Measurements from ENCODE around the gene TH.

The TH gene

GRCh38 chr11:2149864-2150847, 21.5 kb downstream of the TH start:
- in situ Hi-C loops (cut with MboI; ENCODE audit: low sequenced_read_pairs), result loop anchor here (10.0 kb wide), 1 partner anchor 495 kb away; no protein-coding TSS in a partner anchor

GRCh38 chr11:2149460-2149859, 22.2 kb downstream of the TH start:
- in situ Hi-C loops (cut with MboI; ENCODE audit: low sequenced_read_pairs), result loop anchor here (10.0 kb wide), 1 partner anchor 495 kb away; no protein-coding TSS in a partner anchor

- in situ Hi-C loops (cut with MboI; ENCODE audit: low sequenced_read_pairs), result loop anchor here (10.0 kb wide), 1 partner anchor 494 kb away; no protein-coding TSS in a partner anchor
Measured at GRCh38 chr11:2148595-2148994, 23.0 kb downstream of the TH start.

GRCh38 chr11:2147391-2147790, 24.2 kb downstream of the TH start:
- in situ Hi-C loops (cut with MboI; ENCODE audit: low sequenced_read_pairs), result loop anchor here (10.0 kb wide), 1 partner anchor 493 kb away; no protein-coding TSS in a partner anchor

- in situ Hi-C loops (cut with MboI; ENCODE audit: low sequenced_read_pairs), result loop anchor here (10.0 kb wide), 1 partner anchor 491 kb away; no protein-coding TSS in a partner anchor
Measured at GRCh38 chr11:2146051-2146450, 25.6 kb downstream of the TH start.

- in situ Hi-C loops (cut with MboI; ENCODE audit: low sequenced_read_pairs), result loop anchor here (10.0 kb wide), 1 partner anchor 490 kb away; no protein-coding TSS in a partner anchor
Measured at GRCh38 chr11:2144544-2145248, 26.9 kb downstream of the TH start.

GRCh38 chr11:2143799-2144543, 27.6 kb downstream of the TH start:
- in situ Hi-C loops (cut with MboI; ENCODE audit: low sequenced_read_pairs), result loop anchor here (10.0 kb wide), 1 partner anchor 489 kb away; no protein-coding TSS in a partner anchor

- in situ Hi-C loops (cut with MboI; ENCODE audit: low sequenced_read_pairs), result loop anchor here (10.0 kb wide), 1 partner anchor 489 kb away; no protein-coding TSS in a partner anchor
Measured at GRCh38 chr11:2143477-2143798, 28.2 kb downstream of the TH start.

- in situ Hi-C loops (cut with MboI; ENCODE audit: low sequenced_read_pairs), result loop anchor here (10.0 kb wide), 1 partner anchor 488 kb away; no protein-coding TSS in a partner anchor
Measured at GRCh38 chr11:2142762-2143202, 28.8 kb downstream of the TH start.

- in situ Hi-C loops (cut with MboI; ENCODE audit: low sequenced_read_pairs), result loop anchor here (10.0 kb wide), 1 partner anchor 488 kb away; no protein-coding TSS in a partner anchor
Measured at GRCh38 chr11:2142300-2142759, 29.3 kb downstream of the TH start.

- in situ Hi-C loops (cut with MboI; ENCODE audit: low sequenced_read_pairs), result loop anchor here (10.0 kb wide), 1 partner anchor 486 kb away; no protein-coding TSS in a partner anchor
Measured at GRCh38 chr11:2140411-2141400, 30.9 kb downstream of the TH start.

GRCh38 chr11:2139621-2140337, 31.8 kb downstream of the TH start:
- in situ Hi-C loops (cut with MboI; ENCODE audit: low sequenced_read_pairs), result loop anchor here (10.0 kb wide), 1 partner anchor 485 kb away; no protein-coding TSS in a partner anchor

GRCh38 chr11:2139123-2139521, 32.5 kb downstream of the TH start, which contains the start of gene IGF2:
TSS of gene IGF2 (minus strand) at chr11:2139389. CDS start at chr11:2135523, 3,866 bp downstream.
- in situ Hi-C loops (cut with MboI; ENCODE audit: low sequenced_read_pairs), result no loop called here

- in situ Hi-C loops (cut with MboI; ENCODE audit: low sequenced_read_pairs), result no loop called here
Measured at GRCh38 chr11:2138431-2139122, 33.0 kb downstream of the TH start.

GRCh38 chr11:2138068-2138430, 33.6 kb downstream of the TH start:
- in situ Hi-C loops (cut with MboI; ENCODE audit: low sequenced_read_pairs), result no loop called here

GRCh38 chr11:2137202-2138067, 34.2 kb downstream of the TH start:
- in situ Hi-C loops (cut with MboI; ENCODE audit: low sequenced_read_pairs), result no loop called here

GRCh38 chr11:2136952-2137201, 34.7 kb downstream of the TH start:
- in situ Hi-C loops (cut with MboI; ENCODE audit: low sequenced_read_pairs), result no loop called here

Measured in HL-60/S4 treated with retinoic acid at 250 ng/mL for 4 days and 3 days (cell line).